PC-9 (cell line): ENCODE data around the gene ZYG11A. TPM values are rescaled to one million over a fixed set of nuclear protein-coding genes. Genes with fewer than 3 reads are reported as not detected.

Experiments used
- BruUV-seq: library from RNA; stranded (reverse); fragments of 400-500 nt; replicated peaks from 2 replicates; lab custom pipeline; 2021; lab: Mats Ljungman, UMichigan
- CTCF ChIA-PET: fragments of 300-600 bp; sonication (Branson Sonifier 250); formaldehyde crosslinking; loops from one replicate; lab custom pipeline; 2022; ENCODE audit warnings: antibody characterized with exemption; lab: Charles Lee
- POLR2A ChIA-PET: fragments of 300-600 bp; sonication (Branson Sonifier 250); formaldehyde crosslinking; loops from one replicate; lab custom pipeline; 2022; ENCODE audit warnings: antibody characterized with exemption; ENCODE audit not compliant: unreplicated experiment; lab: Charles Lee
- DNase-seq, 2 experiments: peaks; one replicate each; pipeline versions ENCODE4 v3.0.0 to v3.0.0-alpha.2; 2015 to 2022; ENCODE audit warnings: mixed read lengths in 1 of 2
- H2AFZ ChIP-seq: fragments of 200-600 bp; sonication (generic); 2 replicates; pipeline ENCODE4 v1.8.1; 2017; ENCODE audit warnings: antibody characterized with exemption
- H3F3A ChIP-seq: fragments of 200-600 bp; sonication (generic); 2 replicates; pipeline ENCODE4 v1.8.1; 2017; ENCODE audit warnings: antibody characterized with exemption, mild to moderate bottlenecking, low read depth; ENCODE audit not compliant: insufficient read depth
- H3K27ac ChIP-seq: fragments of 200-600 bp; sonication (generic); 2 replicates; pipeline ENCODE4 v1.6.1; 2016; ENCODE audit warnings: mixed run types
- H3K27me3 ChIP-seq: fragments of 200-600 bp; sonication (generic); 2 replicates; pipeline ENCODE4 v1.6.1; 2016; ENCODE audit warnings: low read depth, mixed run types; ENCODE audit not compliant: insufficient read depth
- H3K36me3 ChIP-seq: fragments of 200-600 bp; sonication (generic); 2 replicates; pipeline ENCODE4 v1.6.1; 2016; ENCODE audit warnings: low read depth, mixed run types
- H3K4me1 ChIP-seq: fragments of 200-600 bp; sonication (generic); replicated peaks from 2 replicates; pipeline ENCODE4 v1.6.1; 2016; ENCODE audit warnings: mixed run types; ENCODE audit not compliant: insufficient read depth
- H3K4me2 ChIP-seq: fragments of 200-600 bp; sonication (generic); 2 replicates; pipeline ENCODE4 v1.6.1; 2017; ENCODE audit warnings: mixed run types
- H3K4me3 ChIP-seq: fragments of 200-600 bp; sonication (generic); 2 replicates; pipeline ENCODE4 v1.6.1; 2016; ENCODE audit warnings: mixed run types
- H3K79me2 ChIP-seq: fragments of 200-600 bp; sonication (generic); 2 replicates; pipeline ENCODE4 v1.6.1; 2017; ENCODE audit warnings: low read depth, mixed run types
- H3K9me2 ChIP-seq: fragments of 200-600 bp; sonication (generic); 2 replicates; pipeline ENCODE4 v1.8.1; 2017; ENCODE audit warnings: mild to moderate bottlenecking; ENCODE audit not compliant: insufficient read depth
- H3K9me3 ChIP-seq: fragments of 200-600 bp; sonication (generic); 2 replicates; pipeline ENCODE4 v1.8.1; 2016; ENCODE audit warnings: low read depth; ENCODE audit not compliant: insufficient read depth
- H4K20me1 ChIP-seq: fragments of 200-600 bp; sonication (generic); 2 replicates; pipeline ENCODE4 v1.8.1; 2017; ENCODE audit not compliant: insufficient read depth
- EZH2 ChIP-seq: fragments of 200-600 bp; sonication (generic); IDR thresholded peaks from 2 replicates; pipeline ENCODE4 v1.8.0; 2017; ENCODE audit warnings: antibody characterized with exemption, low read depth
- intact Hi-C: fragments of 100-400 bp; cut with micrococcal nuclease; formaldehyde crosslinking; loops from one replicate; pipeline ENCODE4 v1.10.0; 2022; ENCODE audit not compliant: unreplicated experiment
- total RNA-seq: library from RNA; stranded (reverse); gene quantifications from 2 replicates; pipeline ENCODE4 v1.2.3, GENCODE V29; 2021
- TF ChIP-seq, protein P1 (sequence below): fragments of 200-600 bp; sonication (generic); conservative IDR thresholded peaks from 2 replicates; pipeline ENCODE4 v1.6.1; 2017; ENCODE audit warnings: mixed run types, antibody characterized with exemption, mild to moderate bottlenecking, moderate library complexity

The ZYG11A gene
- total RNA-seq, 1 experiment from 2014 or later = 11.5 TPM

DNA sequence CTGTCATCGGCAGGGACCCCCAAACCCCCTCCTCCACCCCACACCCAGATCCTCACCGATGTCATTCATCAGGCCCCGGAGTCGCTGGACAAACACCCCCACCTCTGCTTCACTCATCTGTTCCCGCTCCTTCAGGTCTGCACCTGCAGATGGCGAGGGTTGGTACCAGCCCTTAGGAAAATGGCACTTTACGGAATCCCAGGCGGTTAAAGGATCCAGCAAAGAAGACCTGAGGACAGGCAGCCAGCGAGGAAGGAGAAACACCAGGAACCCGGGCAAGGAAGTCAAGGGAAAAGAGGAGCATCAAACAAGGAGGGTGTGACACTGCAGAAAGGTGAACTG, 65.2 kb downstream of the ZYG11A start:
- no peak overlapping the region for H3K4me2 ChIP-seq
- no peaks in the 10 kb centered on the region for H4K20me1 ChIP-seq
- no peak overlapping the region for H2AFZ ChIP-seq
- no peaks in the 10 kb centered on the region for H3K27me3 ChIP-seq
- no TSS peak for BruUV-seq
- no peaks in the 10 kb centered on the region for H3K79me2 ChIP-seq
- H3K36me3 ChIP-seq = no peaks in the 10 kb centered on the region
- no peaks in the 10 kb centered on the region for H3K9me2 ChIP-seq
- no peak overlapping the region for H3K27ac ChIP-seq
- CTCF ChIA-PET = no interaction called here
- no peak for TF ChIP-seq EZH2
- TF ChIP-seq, protein P1, sequence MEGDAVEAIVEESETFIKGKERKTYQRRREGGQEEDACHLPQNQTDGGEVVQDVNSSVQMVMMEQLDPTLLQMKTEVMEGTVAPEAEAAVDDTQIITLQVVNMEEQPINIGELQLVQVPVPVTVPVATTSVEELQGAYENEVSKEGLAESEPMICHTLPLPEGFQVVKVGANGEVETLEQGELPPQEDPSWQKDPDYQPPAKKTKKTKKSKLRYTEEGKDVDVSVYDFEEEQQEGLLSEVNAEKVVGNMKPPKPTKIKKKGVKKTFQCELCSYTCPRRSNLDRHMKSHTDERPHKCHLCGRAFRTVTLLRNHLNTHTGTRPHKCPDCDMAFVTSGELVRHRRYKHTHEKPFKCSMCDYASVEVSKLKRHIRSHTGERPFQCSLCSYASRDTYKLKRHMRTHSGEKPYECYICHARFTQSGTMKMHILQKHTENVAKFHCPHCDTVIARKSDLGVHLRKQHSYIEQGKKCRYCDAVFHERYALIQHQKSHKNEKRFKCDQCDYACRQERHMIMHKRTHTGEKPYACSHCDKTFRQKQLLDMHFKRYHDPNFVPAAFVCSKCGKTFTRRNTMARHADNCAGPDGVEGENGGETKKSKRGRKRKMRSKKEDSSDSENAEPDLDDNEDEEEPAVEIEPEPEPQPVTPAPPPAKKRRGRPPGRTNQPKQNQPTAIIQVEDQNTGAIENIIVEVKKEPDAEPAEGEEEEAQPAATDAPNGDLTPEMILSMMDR = no peak
- POLR2A ChIA-PET = no interaction called here
- H3F3A ChIP-seq = no peaks in the 10 kb centered on the region; the same call in 1 of the 2 replicates
- intact Hi-C loops = no loop called here
- no peak overlapping the region for H3K4me3 ChIP-seq
- H3K4me1 ChIP-seq = peaks cover 6% of the 10 kb centered on the region
- H3K9me3 ChIP-seq = no peaks in the 10 kb centered on the region
- DNase-seq = no peak

DNA sequence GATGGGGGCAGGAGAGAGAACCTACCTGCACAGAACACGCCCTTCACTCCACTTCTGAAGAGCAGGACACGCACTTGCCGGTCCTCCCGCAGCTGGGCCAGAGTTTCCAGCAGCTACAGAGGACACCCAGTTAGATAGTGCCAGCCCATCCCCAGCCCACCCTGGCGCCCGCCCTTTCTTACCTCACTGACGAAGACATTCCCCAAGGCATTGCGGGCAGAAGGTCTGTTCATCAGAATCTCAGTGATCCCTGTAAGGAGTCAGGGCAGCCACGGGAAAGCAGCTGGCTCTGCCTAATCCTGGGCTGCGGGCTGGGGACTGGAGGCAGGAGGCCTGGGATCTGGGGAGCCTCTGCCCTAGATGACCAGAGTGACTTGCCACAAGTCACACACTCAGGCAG, 69.0 kb downstream of the ZYG11A start:
- Histone ChIP-seq H3K27me3 (no peaks in the 10 kb centered on the region), H3K9me2 (no peaks in the 10 kb centered on the region), H2AFZ (no peak overlapping the region), H3K27ac (no peak overlapping the region), H3K79me2 (no peaks in the 10 kb centered on the region), H3K36me3 (no peaks in the 10 kb centered on the region), H3K4me3 (no peak overlapping the region), H3K4me2 (no peak overlapping the region), H3F3A (no peaks in the 10 kb centered on the region; the same call in 1 of the 2 replicates), H4K20me1 (no peaks in the 10 kb centered on the region), H3K9me3 (no peaks in the 10 kb centered on the region), H3K4me1 (peaks cover 6% of the 10 kb centered on the region)
- CTCF ChIA-PET = no interaction called here
- POLR2A ChIA-PET = no interaction called here
- DNase-seq = no peak
- BruUV-seq = no TSS peak
- TF ChIP-seq, protein P1 = no peak
- TF ChIP-seq EZH2 = no peak
- intact Hi-C loops = no loop called here

DNA sequence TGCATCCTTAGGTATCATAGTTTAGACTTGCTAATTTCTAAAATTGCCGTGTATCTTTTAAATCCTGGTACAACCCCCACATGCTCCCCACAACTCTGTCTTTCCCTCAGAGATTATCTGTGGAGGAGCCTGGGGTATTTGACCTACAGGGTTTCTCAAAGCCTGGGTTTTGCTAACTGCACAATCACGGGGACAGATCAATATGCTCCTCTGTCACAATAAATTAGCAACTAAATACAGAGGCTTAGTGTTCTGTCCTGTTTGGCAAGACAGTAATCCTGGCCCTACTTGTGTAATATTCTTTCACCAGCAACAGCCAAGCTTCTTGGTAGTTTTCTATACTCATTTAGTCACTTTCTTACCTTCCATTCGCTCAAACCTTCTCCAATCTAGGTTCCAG, 70.5 kb downstream of the ZYG11A start:
- H3K9me2 ChIP-seq = no peaks in the 10 kb centered on the region
- no peak overlapping the region for H3K4me2 ChIP-seq
- H4K20me1 ChIP-seq = no peaks in the 10 kb centered on the region
- ChIA-PET POLR2A (no interaction called here), CTCF (no interaction called here)
- intact Hi-C loops = no loop called here
- H3F3A ChIP-seq = no peaks in the 10 kb centered on the region; the same call in 1 of the 2 replicates
- H2AFZ ChIP-seq = no peak overlapping the region
- no peaks in the 10 kb centered on the region for H3K79me2 ChIP-seq
- no TSS peak for BruUV-seq
- no peaks in the 10 kb centered on the region for H3K4me1 ChIP-seq
- no peaks in the 10 kb centered on the region for H3K36me3 ChIP-seq
- no peak overlapping the region for H3K27ac ChIP-seq
- H3K9me3 ChIP-seq = no peaks in the 10 kb centered on the region
- no peaks in the 10 kb centered on the region for H3K27me3 ChIP-seq
- H3K4me3 ChIP-seq = no peak overlapping the region
- TF ChIP-seq EZH2 = no peak
- TF ChIP-seq, protein P1 = no peak
- no peak for DNase-seq
